Motor neuron (in vitro differentiated cells): ENCODE results near the gene BRD4. TPM values are rescaled to one million over a fixed set of nuclear protein-coding genes. Genes with fewer than 3 reads are reported as not detected.

ENCODE experiments used
- ATAC-seq, 8 experiments: fragments of 200-7000 bp; cut with Tn5 transposase; replicated peaks in 6 of 8; 2 replicates each; pipeline ENCODE4 v1.8.0; 2021; ENCODE audit warnings: mild to moderate bottlenecking in 8 of 8, moderate library complexity in 8 of 8
- H3K27ac ChIP-seq, 2 donors: fragments of 250-450 bp; sonication (Bioruptor Pico); 2 replicates each; pipeline ENCODE4 v1.9.0; 2021; ENCODE audit warnings: antibody characterized with exemption in 2 of 2, mild to moderate bottlenecking in 2 of 2, moderate library complexity in 1 of 2
- H3K4me1 ChIP-seq, 2 donors: fragments of 250-450 bp; sonication (Bioruptor Pico); replicated peaks in 1 of 2; 2 replicates each; pipeline ENCODE4 v1.6.1; 2021; ENCODE audit warnings: antibody characterized with exemption in 2 of 2, mild to moderate bottlenecking in 2 of 2, moderate library complexity in 1 of 2
- H3K4me3 ChIP-seq, 5 donors: fragments of 250-450 bp; sonication (Bioruptor Pico); 2 replicates each; pipeline ENCODE4 v1.9.0; 2021; ENCODE audit warnings: antibody characterized with exemption in 5 of 5, mild to moderate bottlenecking in 5 of 5, moderate library complexity in 4 of 5
- WGBS, 10 experiments: fragments of 450-650 bp; shearing (Covaris generic); methylation state at CpG; one replicate each; pipeline ENCODE4 v1.0.0; 2022; 5-methylcytosine and 5-hydroxymethylcytosine counted together
- in situ Hi-C, 9 experiments: fragments of 400-800 bp; cut with MboI; loops; one replicate each; pipeline ENCODE4 v1.15.0; 2021; ENCODE audit warnings: low sequenced_read_pairs in 9 of 9, low pct_unique_long_range_greater_than_20kb in 2 of 9; ENCODE audit not compliant: unreplicated experiment in 9 of 9
- total RNA-seq, 8 experiments: library from RNA; unstranded; fragments of 300-600 nt; gene quantifications; 2 replicates each; pipeline versions ENCODE4 v1.2.3 to v1.2.4, GENCODE V29; 2022

BRD4 gene
- total RNA-seq, 8 experiments from 2014 or later, result 10.5 to 70.6 (median 23.0) TPM

DNA sequence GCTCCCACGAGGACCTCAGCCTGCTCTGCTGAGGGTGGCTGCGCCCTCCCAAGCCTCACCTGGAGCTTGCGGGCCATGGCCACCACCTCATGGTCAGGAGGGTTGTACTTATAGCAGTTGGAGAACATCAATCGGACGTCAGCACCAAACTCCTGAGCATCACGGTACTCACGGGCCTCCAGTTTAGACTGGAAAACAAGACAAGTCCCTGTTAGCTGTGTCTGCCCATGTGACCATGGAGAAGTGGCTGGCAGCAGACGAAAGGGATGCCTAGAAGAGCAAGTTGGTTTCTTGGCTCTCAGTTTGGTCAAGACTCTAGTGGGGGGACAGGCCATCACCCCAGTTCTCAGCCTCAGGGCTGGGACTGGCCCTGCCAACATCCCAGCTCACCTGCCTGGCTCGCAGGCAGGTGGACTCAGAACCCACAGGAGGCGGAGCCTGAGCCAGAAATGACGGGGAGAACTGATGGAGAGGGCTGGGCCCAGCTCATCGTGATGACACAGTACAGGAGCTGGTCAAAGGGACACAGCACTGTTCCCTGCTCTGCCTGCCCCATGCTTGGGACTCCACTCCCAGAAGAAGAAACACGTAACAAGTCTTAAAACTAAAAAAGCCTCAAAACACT lies 68.9 kb downstream of the BRD4 start:
- H3K4me1 ChIP-seq, result no peaks in the 10 kb centered on the region
- WGBS, 10 experiments, result 83 to 100% (median 94%) methylated on average over 1 to 12 of the region's 13 CpGs; no CpG with 5 or more reads in 5 of the 10 experiments
- in situ Hi-C loops, result no loop called here
- H3K27ac ChIP-seq, result no peak overlapping the region
- H3K4me3 ChIP-seq, result no peak overlapping the region
- peak in 1 of 8 experiments; percentile 4 for ATAC-seq

DNA sequence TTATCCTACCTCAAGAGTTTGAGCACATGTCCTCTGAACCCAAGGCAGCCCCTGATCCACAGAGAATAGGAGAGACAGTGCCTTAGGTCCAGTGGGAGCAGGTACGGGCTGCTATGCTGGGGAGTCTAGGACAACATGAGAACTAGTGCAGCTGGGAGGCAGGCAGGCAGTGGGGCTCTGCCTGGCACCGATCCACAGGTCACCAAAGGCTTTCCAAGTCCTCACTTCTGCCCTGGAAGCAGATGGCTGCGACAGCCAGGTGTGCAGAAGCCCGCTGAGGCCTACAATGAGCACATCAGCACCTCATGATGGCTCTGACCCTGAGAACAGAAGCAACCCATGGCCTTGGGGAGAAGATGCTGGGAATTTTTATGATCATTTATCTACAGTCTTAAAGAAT lies 70.3 kb downstream of the BRD4 start:
- no peak for ATAC-seq
- in situ Hi-C loops, result no loop called here
- no peak overlapping the region for H3K4me3 ChIP-seq
- no peaks in the 10 kb centered on the region for H3K4me1 ChIP-seq
- WGBS, 10 experiments, result 83 to 100% (median 100%) methylated on average over 1 of the region's 4 CpGs; no CpG with 5 or more reads in 7 of the 10 experiments
- H3K27ac ChIP-seq, result no peak overlapping the region

DNA sequence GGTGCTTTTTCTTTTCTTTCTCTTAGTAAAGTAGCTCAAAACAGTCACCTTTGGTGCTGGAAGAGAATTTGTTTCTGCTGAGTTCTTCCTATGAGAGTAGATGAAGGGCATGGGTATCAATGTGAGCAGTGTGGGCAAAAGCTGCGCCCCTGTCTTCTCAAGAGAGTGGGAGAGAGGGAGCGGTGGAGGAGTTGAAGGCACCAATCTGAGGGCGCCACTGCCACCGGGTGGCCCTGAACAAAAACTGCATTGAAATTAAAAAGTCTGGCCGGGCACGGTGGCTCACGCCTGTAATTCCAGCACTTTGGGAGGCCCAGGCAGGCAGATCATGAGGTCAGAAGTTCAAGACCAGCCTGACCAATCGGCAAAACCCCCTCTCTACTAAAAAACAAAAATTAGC lies 71.4 kb downstream of the BRD4 start:
- Histone ChIP-seq H3K4me1 (no peaks in the 10 kb centered on the region), H3K4me3 (no peak overlapping the region), H3K27ac (no peak overlapping the region)
- 43 to 100% (median 86%) methylated on average over 1 to 8 of the region's 8 CpGs; no CpG with 5 or more reads in 3 of the 10 experiments for WGBS, 10 experiments
- peak in 1 of 8 experiments; percentile 7 for ATAC-seq
- in situ Hi-C loops, result no loop called here

DNA sequence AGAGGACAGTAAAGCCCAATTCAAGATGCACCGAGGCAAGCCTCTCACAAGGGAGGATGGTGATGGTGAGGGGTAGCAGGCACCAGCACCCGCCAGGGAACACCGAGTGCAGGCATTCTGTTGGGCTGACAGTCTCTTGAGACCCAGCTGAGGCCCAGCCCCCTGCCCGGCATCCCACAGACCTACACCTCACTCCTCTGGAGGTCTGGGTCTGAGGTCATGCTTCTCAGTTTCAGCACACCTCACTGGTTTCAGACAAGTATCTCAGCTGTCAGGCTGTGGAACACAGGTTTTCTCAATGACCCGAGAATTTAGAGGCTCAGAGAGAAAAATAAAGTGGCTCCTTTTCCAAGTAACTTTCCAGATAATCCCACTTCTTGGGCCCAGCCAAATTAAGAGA lies 72.4 kb downstream of the BRD4 start:
- WGBS, 10 experiments, result 50 to 100% (median 100%) methylated on average over 1 to 2 of the region's 5 CpGs; no CpG with 5 or more reads in 7 of the 10 experiments
- ATAC-seq, result no peak
- Histone ChIP-seq H3K4me1 (no peaks in the 10 kb centered on the region), H3K4me3 (no peak overlapping the region), H3K27ac (no peak overlapping the region)
- in situ Hi-C loops, result no loop called here

DNA sequence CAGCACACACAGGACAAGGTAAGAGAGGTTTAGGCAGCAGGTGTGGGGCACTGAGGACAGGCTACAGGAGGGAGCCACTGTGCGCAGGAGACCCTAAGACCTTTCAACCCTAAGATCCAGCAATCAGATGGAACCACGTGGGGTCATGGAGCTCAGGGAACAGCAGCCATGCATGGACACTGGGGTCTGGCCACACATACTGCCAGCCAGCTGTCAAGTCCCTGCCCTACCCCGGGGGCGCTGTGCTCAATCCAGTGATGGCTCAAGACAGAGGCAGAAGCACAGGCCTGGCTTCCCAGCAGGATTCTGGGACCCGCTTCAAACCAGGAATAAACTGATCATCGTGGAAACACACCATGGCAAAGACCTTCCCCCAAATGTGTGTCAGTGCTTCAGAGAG lies 74.6 kb downstream of the BRD4 start:
- no peak overlapping the region for H3K27ac ChIP-seq
- peak in 1 of 8 experiments; percentile 17 for ATAC-seq

DNA sequence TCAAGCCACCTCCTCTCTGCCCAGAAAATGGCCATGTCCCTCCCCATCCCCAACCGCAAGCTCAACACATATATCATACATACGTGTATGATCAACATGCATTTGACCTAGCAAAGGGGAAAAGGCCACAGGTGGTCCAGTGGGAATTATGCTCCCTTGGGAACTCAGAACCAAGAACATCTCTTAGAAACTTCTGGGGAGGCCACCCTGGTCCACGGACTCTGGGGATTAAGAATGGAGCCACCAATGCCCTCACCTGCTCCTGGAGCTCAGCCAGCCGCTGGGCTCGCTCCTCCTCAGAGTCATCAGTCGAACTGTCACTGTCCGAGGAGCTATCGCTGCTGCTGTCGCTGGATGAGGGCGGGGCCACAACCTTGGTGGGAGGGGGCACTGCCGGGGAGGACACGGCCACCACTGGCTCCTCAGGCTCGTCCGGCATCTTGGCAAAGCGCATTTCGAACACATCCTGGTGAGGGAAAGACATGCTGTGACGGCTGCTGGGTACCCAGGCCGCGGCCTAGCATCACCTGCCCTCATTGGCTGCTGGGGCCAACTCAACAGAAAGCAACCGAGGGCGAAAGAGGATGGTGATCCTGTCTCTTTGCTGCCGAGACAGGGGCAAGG lies 75.5 kb downstream of the BRD4 start:
- in situ Hi-C loops, result no loop called here
- Histone ChIP-seq H3K4me1 (peaks cover 3 to 4% of the 10 kb centered on the region in 2 donors), H3K4me3 (no peak overlapping the region), H3K27ac (no peak overlapping the region)
- WGBS, 10 experiments, result 93 to 100% (median 100%) methylated on average over 1 to 4 of the region's 22 CpGs; no CpG with 5 or more reads in 4 of the 10 experiments
- no peak for ATAC-seq

More for the DNA sequence above, 74.6 kb downstream of the BRD4 start:
- in situ Hi-C loops, result no loop called here
- 88 to 100% (median 100%) methylated on average over 1 to 3 of the region's 6 CpGs; no CpG with 5 or more reads in 7 of the 10 experiments for WGBS, 10 experiments
- H3K4me1 ChIP-seq, result peaks cover 0 to under 1% of the 10 kb centered on the region in 2 donors
- H3K4me3 ChIP-seq, result no peak overlapping the region

DNA sequence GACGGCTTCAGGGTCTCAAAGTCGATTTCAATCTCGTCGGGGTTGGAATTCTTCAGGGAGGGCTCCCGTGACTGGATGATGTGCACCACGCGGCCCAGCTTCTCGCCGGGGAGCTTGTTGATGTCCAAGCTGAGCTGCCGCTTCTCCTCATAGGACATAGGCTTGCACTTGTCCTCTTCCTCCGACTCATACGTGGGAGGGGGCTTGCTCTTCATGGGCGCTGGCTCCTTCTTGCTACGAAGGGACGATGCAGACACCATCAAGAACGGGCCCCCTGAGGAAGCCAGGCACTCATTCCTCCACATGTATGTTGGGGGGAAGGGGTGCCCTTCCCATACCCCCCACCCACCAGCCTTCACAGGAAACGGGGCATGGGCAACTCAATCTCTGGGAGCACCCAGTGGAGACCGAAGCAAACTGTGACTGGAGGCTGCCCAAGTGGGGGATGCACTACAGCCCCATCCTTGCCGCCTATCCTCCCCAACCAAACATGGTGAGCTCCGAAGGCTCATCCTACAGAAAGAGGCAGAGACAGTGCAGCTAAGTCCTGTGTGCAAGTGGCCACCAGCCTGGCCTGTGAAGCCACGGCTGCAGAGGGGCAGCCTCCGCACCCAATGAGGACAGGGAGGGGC lies 76.9 kb downstream of the BRD4 start:
- H3K27ac ChIP-seq, result no peak overlapping the region
- ATAC-seq, result no peak

DNA sequence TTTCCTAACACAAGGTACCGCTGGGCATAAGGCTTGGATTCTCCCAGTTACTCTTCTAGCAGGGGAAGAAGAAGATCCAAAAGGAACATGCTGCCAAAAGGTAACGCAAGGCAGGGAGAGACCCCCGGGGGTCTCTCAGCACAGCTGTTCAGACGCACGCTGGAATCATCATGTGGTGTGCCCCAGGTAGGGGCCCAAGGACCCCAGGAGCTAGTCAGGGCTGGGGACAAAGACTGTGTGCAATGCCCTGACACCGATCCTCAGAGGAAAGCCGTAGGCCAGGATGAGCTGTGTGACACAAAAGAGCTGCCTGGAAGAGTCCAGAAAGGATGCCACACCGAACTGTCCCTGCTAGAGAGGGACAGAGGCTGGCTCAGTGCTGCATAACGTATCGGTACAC lies 77.8 kb downstream of the BRD4 start:
- ATAC-seq, result no peak
- in situ Hi-C loops, result no loop called here
- Histone ChIP-seq H3K4me3 (no peak overlapping the region), H3K27ac (no peak overlapping the region), H3K4me1 (peaks cover 3 to 9% of the 10 kb centered on the region in 2 donors)
- 83 to 100% (median 94%) methylated on average over 1 to 5 of the region's 10 CpGs; no CpG with 5 or more reads in 5 of the 10 experiments for WGBS, 10 experiments

More for the DNA sequence above, 76.9 kb downstream of the BRD4 start:
- 90 to 100% (median 96%) methylated on average over 1 to 12 of the region's 22 CpGs; no CpG with 5 or more reads in 1 of the 10 experiments for WGBS, 10 experiments
- Histone ChIP-seq H3K4me3 (no peak overlapping the region), H3K4me1 (peaks cover 3 to 9% of the 10 kb centered on the region in 2 donors)
- in situ Hi-C loops, result no loop called here

DNA sequence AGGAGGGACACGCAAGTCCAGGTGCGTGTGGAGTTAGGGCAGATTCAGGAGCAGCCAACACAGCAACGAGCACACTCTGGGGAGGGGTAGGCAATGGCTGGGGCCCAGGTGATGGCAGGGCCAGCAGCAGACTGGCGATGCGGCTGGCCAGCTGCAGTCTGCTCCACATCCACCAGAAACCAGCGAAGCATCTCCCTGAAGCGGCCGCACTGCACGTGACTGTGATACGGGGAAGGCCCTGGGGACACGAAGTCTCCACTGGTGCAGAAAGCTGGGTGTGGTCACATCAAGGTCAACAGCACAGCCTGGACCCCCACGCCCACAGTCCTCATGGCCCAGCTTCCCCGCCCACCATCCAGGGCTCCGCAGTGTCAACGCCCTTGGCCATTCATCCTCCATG lies 78.8 kb downstream of the BRD4 start:
- no peak overlapping the region for H3K4me3 ChIP-seq
- 76 to 100% (median 98%) methylated on average over 2 to 4 of the region's 15 CpGs; no CpG with 5 or more reads in 6 of the 10 experiments for WGBS, 10 experiments
- peak in 3 of 8 experiments; percentile 7 to 18 (median 10) for ATAC-seq
- peaks cover 3 to 9% of the 10 kb centered on the region in 2 donors for H3K4me1 ChIP-seq
- in situ Hi-C loops, result no loop called here
- no peak overlapping the region for H3K27ac ChIP-seq

DNA sequence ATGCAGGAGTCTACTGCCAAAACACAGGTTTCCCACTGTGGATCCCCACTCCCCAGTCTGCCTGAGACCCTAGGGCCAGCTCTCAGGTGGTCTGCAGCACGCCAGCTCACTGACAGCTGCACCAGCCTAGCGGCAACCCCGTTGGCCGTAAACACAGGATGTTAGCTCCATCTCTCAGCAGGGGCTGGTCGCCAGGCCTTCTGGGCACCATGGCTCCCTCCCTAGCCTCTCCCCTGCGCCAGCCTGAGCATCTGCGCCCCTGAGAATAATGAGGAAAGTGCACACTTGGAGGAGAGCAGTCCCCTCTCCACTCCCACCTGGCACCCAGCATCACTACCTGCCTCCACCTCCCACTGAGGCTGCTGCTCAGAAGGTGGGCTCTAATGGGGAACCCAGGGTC lies 79.3 kb downstream of the BRD4 start:
- in situ Hi-C loops, result no loop called here
- H3K27ac ChIP-seq, result no peak overlapping the region
- peaks cover 3 to 9% of the 10 kb centered on the region in 2 donors for H3K4me1 ChIP-seq

DNA sequence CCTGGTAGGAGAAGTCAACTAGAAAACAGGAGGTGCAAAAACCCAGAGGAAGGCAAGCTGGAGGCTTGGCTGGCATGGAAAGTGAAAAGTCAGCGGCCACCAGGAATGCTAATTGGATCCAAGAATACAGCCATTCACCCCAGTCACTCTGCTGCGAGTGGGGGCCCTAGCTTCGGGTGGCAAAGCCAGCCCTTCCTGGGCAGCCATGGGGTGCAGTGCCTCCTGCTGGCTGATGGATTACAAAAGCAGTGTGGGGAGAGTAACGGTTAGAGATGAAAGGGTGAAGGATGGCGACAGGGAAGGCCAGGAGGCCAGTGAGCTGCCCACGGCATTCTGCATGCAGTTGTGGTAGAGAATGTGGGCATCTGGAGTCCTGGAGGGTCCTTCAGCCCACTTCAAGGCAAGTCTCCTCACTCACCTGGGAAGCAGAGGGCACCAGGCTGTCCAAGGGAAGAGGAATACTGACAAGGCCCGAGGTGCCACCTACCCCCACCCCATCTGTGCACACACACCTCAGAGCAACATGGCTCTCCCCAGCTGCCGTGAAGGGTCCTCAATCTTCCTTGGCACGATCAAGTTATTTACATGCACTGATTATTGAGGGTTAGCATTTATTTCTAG lies 79.8 kb downstream of the BRD4 start:
- Histone ChIP-seq H3K27ac (no peak overlapping the region), H3K4me3 (no peak overlapping the region), H3K4me1 (peaks cover 3 to 9% of the 10 kb centered on the region in 2 donors)
- ATAC-seq, result peak in 2 of 8 experiments; percentile 5 to 14
- in situ Hi-C loops, result no loop called here
- 0 to 100% (median 78%) methylated on average over 1 to 4 of the region's 9 CpGs; no CpG with 5 or more reads in 4 of the 10 experiments for WGBS, 10 experiments

More for the DNA sequence above, 79.3 kb downstream of the BRD4 start:
- 90 to 100% (median 95%) methylated on average over 2 to 4 of the region's 7 CpGs; no CpG with 5 or more reads in 7 of the 10 experiments for WGBS, 10 experiments
- no peak overlapping the region for H3K4me3 ChIP-seq
- no peak for ATAC-seq

DNA sequence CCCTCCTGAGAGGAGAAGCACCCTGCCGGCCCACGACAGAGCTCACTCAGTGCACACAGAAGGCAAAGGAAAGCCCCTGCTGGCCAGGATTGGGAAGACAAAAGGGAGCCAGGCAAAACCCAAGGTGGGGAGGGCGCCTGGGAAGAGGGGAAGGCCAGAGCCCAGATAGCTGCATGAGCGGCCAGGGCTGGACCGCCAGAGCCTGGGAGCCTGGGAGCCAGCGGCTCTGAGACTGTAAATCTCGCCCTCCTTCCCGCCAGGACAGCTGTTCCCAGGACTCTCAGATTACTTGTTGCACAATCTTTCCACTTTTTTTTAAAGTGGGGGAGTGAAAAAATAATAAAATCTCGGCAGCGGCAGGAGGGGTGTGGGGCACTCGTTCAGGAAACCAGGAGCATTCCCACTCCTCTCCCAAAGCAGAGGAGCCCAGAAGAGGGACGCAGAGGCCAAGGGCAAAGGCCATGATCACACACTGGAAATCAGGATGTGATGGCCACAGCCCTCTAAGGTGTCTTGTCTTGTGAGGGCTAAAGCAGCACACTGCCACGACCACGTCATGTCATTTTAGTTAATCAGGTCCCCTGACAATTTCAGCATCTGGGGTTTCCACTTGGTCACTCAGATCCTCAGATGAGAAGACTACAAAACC lies 80.5 kb downstream of the BRD4 start:
- ATAC-seq, result peak; percentile 43 to 84 (median 70)
- Histone ChIP-seq H3K4me3 (no peak overlapping the region), H3K4me1 (peaks cover 3 to 9% of the 10 kb centered on the region in 2 donors), H3K27ac (peak overlapping the region in 1 of 2 donors; percentile 42)
- 0 to 80% (median 61%) methylated on average over 1 to 10 of the region's 14 CpGs; no CpG with 5 or more reads in 3 of the 10 experiments for WGBS, 10 experiments
- in situ Hi-C loops, result no loop called here
